ENCODE data around the gene PXDN.

PXDN gene

GRCh38 chr2:1747065-1747941, 3.0 kb upstream of the PXDN start:
- Histone ChIP-seq H3K9me3 (ENCODE audit: low read depth, low read length) (no peaks in the 10 kb centered on the region), H3K4me3 (no peak overlapping the region), H3K9ac (ENCODE audit: insufficient read length) (no peak overlapping the region), H3K27ac (no peak overlapping the region), H3K36me3 (ENCODE audit: insufficient read depth, low read length) (peaks cover 4% of the 10 kb centered on the region; the same call in 1 of the 2 replicates)
- no peak for DNase-seq (ENCODE audit: low read depth, low spot score)
- TF ChIP-seq FOXP2 (optimal IDR thresholded peaks at IDR 0.05; ENCODE audit: control extremely low read depth, extremely low read length, insufficient read depth): no peak
- no peak for TF ChIP-seq POLR2AphosphoS5 (IDR thresholded peaks at IDR 0.05; ENCODE audit: borderline replicate concordance, low read depth, low read length)
- TF ChIP-seq EZH2 (IDR thresholded peaks at IDR 0.05): no peak

- Histone ChIP-seq H3K27ac (no peak overlapping the region), H3K9ac (ENCODE audit: insufficient read length) (no peak overlapping the region), H3K4me3 (no peak overlapping the region), H3K9me3 (ENCODE audit: low read depth, low read length) (no peaks in the 10 kb centered on the region), H3K36me3 (ENCODE audit: insufficient read depth, low read length) (peaks cover 9% of the 10 kb centered on the region; the same call in 1 of the 2 replicates)
- no peak for DNase-seq (ENCODE audit: low read depth, low spot score)
- TF ChIP-seq POLR2AphosphoS5 (IDR thresholded peaks at IDR 0.05; ENCODE audit: borderline replicate concordance, low read depth, low read length) (no peak), FOXP2 (optimal IDR thresholded peaks at IDR 0.05; ENCODE audit: control extremely low read depth, extremely low read length, insufficient read depth) (no peak), EZH2 (IDR thresholded peaks at IDR 0.05) (no peak)
These were observed 2.1 kb upstream of the PXDN start for GRCh38 chr2:1746174-1747064.

- TF ChIP-seq EZH2 (IDR thresholded peaks at IDR 0.05): no peak
- no peak for TF ChIP-seq FOXP2 (optimal IDR thresholded peaks at IDR 0.05; ENCODE audit: control extremely low read depth, extremely low read length, insufficient read depth)
- TF ChIP-seq POLR2AphosphoS5 (IDR thresholded peaks at IDR 0.05; ENCODE audit: borderline replicate concordance, low read depth, low read length): no peak
- DNase-seq (ENCODE audit: low read depth, low spot score): no peak
- H3K9ac ChIP-seq (ENCODE audit: insufficient read length): peak overlapping the region; percentile 86
- peak overlapping the region; percentile 88 for H3K27ac ChIP-seq
- peak overlapping the region; percentile 90 for H3K4me3 ChIP-seq
- no peaks in the 10 kb centered on the region for H3K9me3 ChIP-seq (ENCODE audit: low read depth, low read length)
- peaks cover 13% of the 10 kb centered on the region for H3K36me3 ChIP-seq (ENCODE audit: insufficient read depth, low read length)
These were observed 1.1 kb upstream of the PXDN start for GRCh38 chr2:1745171-1746023.

- Histone ChIP-seq H3K36me3 (ENCODE audit: insufficient read depth, low read length) (peaks cover 22% of the 10 kb centered on the region), H3K4me3 (peak overlapping the region; percentile 90), H3K27ac (peak overlapping the region; percentile 88), H3K9me3 (ENCODE audit: low read depth, low read length) (no peaks in the 10 kb centered on the region), H3K9ac (ENCODE audit: insufficient read length) (peak overlapping the region; percentile 86)
- no peak for TF ChIP-seq EZH2 (IDR thresholded peaks at IDR 0.05)
- no peak for TF ChIP-seq POLR2AphosphoS5 (IDR thresholded peaks at IDR 0.05; ENCODE audit: borderline replicate concordance, low read depth, low read length)
- TF ChIP-seq FOXP2 (optimal IDR thresholded peaks at IDR 0.05; ENCODE audit: control extremely low read depth, extremely low read length, insufficient read depth): no peak
- DNase-seq (ENCODE audit: low read depth, low spot score): no peak
These were observed 217 bp downstream of the PXDN start for GRCh38 chr2:1744151-1744445.

GRCh38 chr2:1743396-1744150, 742 bp downstream of the PXDN start:
- peak overlapping the region; percentile 90 for H3K4me3 ChIP-seq

GRCh38 chr2:1742681-1743395, 1.5 kb downstream of the PXDN start:
- peak overlapping the region; percentile 90 for H3K4me3 ChIP-seq

More at GRCh38 chr2:1743396-1744150, 742 bp downstream of the PXDN start:
- H3K36me3 ChIP-seq (ENCODE audit: insufficient read depth, low read length): peaks cover 25% of the 10 kb centered on the region
- H3K9ac ChIP-seq (ENCODE audit: insufficient read length): peak overlapping the region; percentile 86
- peak overlapping the region; percentile 88 for H3K27ac ChIP-seq
- TF ChIP-seq POLR2AphosphoS5 (IDR thresholded peaks at IDR 0.05; ENCODE audit: borderline replicate concordance, low read depth, low read length): no peak
- no peak for TF ChIP-seq FOXP2 (optimal IDR thresholded peaks at IDR 0.05; ENCODE audit: control extremely low read depth, extremely low read length, insufficient read depth)
- no peak for TF ChIP-seq EZH2 (IDR thresholded peaks at IDR 0.05)
- no peak for DNase-seq (ENCODE audit: low read depth, low spot score)
- no peaks in the 10 kb centered on the region for H3K9me3 ChIP-seq (ENCODE audit: low read depth, low read length)

GRCh38 chr2:1742301-1742680, 2.0 kb downstream of the PXDN start:
- no peak for DNase-seq (ENCODE audit: low read depth, low spot score)
- H3K4me3 ChIP-seq: peak overlapping the region; percentile 90
- peak overlapping the region; percentile 88 for H3K27ac ChIP-seq
- no peaks in the 10 kb centered on the region for H3K9me3 ChIP-seq (ENCODE audit: low read depth, low read length)
- no peak for TF ChIP-seq FOXP2 (optimal IDR thresholded peaks at IDR 0.05; ENCODE audit: control extremely low read depth, extremely low read length, insufficient read depth)
- no peak for TF ChIP-seq POLR2AphosphoS5 (IDR thresholded peaks at IDR 0.05; ENCODE audit: borderline replicate concordance, low read depth, low read length)
- TF ChIP-seq EZH2 (IDR thresholded peaks at IDR 0.05): no peak
- peaks cover 26% of the 10 kb centered on the region for H3K36me3 ChIP-seq (ENCODE audit: insufficient read depth, low read length)
- peak overlapping the region; percentile 77 for H3K9ac ChIP-seq (ENCODE audit: insufficient read length)

More at GRCh38 chr2:1742681-1743395, 1.5 kb downstream of the PXDN start:
- Histone ChIP-seq H3K9ac (ENCODE audit: insufficient read length) (peak overlapping the region; percentile 77), H3K36me3 (ENCODE audit: insufficient read depth, low read length) (peaks cover 25% of the 10 kb centered on the region), H3K9me3 (ENCODE audit: low read depth, low read length) (no peaks in the 10 kb centered on the region), H3K27ac (peak overlapping the region; percentile 88)
- TF ChIP-seq FOXP2 (optimal IDR thresholded peaks at IDR 0.05; ENCODE audit: control extremely low read depth, extremely low read length, insufficient read depth) (no peak), POLR2AphosphoS5 (IDR thresholded peaks at IDR 0.05; ENCODE audit: borderline replicate concordance, low read depth, low read length) (no peak), EZH2 (IDR thresholded peaks at IDR 0.05) (no peak)
- no peak for DNase-seq (ENCODE audit: low read depth, low spot score)
